Midbrain (tissue), 1 donor: ENCODE results near the gene HDGFL2.
"Not testable (repeated sequence)": the region's sequence is repeated elsewhere in the genome, so short reads cannot be mapped to it uniquely, and the experiment has no call there.

Source experiments
- DNase-seq: peaks from one replicate; lab custom pipeline; 2025; lab: John Stamatoyannopoulos, UW

Gene HDGFL2

GRCh38 chr19:4516939-4517300, 44.8 kb downstream of the HDGFL2 start:
- peak; percentile 17 for DNase-seq

GRCh38 chr19:4517451-4518057, 45.5 kb downstream of the HDGFL2 start:
- DNase-seq, result no peak

- DNase-seq, result peak; percentile 73
Observed at GRCh38 chr19:4518345-4519171, 46.5 kb downstream of the HDGFL2 start, which contains the start of gene PLIN4. Gene PLIN4, minus strand, starts transcription at chr19:4518486. Its CDS starts 214 bp downstream, at chr19:4518272.

- no peak for DNase-seq
Observed at GRCh38 chr19:4519172-4519496, 47.0 kb downstream of the HDGFL2 start.

GRCh38 chr19:4519521-4520277, 47.6 kb downstream of the HDGFL2 start:
- peak; percentile 27 for DNase-seq

GRCh38 chr19:4521170-4521887, 49.2 kb downstream of the HDGFL2 start:
- no peak for DNase-seq

GRCh38 chr19:4521888-4522242, 49.8 kb downstream of the HDGFL2 start:
- DNase-seq, result no peak

GRCh38 chr19:4522291-4523002, 50.4 kb downstream of the HDGFL2 start:
- no peak for DNase-seq

GRCh38 chr19:4523306-4524110, 51.4 kb downstream of the HDGFL2 start:
- DNase-seq, result peak; percentile 15

GRCh38 chr19:4524808-4525562, 52.9 kb downstream of the HDGFL2 start:
- DNase-seq, result no peak

GRCh38 chr19:4525563-4526002, 53.5 kb downstream of the HDGFL2 start:
- no peak for DNase-seq

GRCh38 chr19:4527377-4527776, 55.3 kb downstream of the HDGFL2 start:
- not testable (repeated sequence) for DNase-seq

- DNase-seq, result no peak
Observed at GRCh38 chr19:4528843-4529242, 56.7 kb downstream of the HDGFL2 start.

GRCh38 chr19:4529924-4530522, 57.9 kb downstream of the HDGFL2 start:
- DNase-seq, result no peak

GRCh38 chr19:4531562-4532165, 59.6 kb downstream of the HDGFL2 start:
- no peak for DNase-seq

GRCh38 chr19:4533334-4533733, 61.2 kb downstream of the HDGFL2 start:
- DNase-seq, result no peak

- DNase-seq, result no peak
Observed at GRCh38 chr19:4533835-4534424, 61.8 kb downstream of the HDGFL2 start.

GRCh38 chr19:4534836-4535658, 63.0 kb downstream of the HDGFL2 start, which contains the start of gene PLIN5:
Gene PLIN5, minus strand, starts transcription at chr19:4535224. Its CDS starts 1,150 bp downstream, at chr19:4534074.
- DNase-seq, result peak; percentile 65
